Transverse colon (tissue), 4 donors: ENCODE data around the gene ARID4B. TPM values are rescaled to one million over a fixed set of nuclear protein-coding genes. Genes with fewer than 3 reads are reported as not detected.

Experiments
- DNase-seq: peaks from one replicate; pipeline ENCODE4 v3.0.0-alpha.2; 2019
- H3K27ac ChIP-seq, 4 donors: fragments of 200-600 bp; sonication (generic); 2 replicates each; pipeline ENCODE4 v1.5.1; 2016 to 2018; ENCODE audit warnings: inconsistent platforms in 4 of 4
- H3K27me3 ChIP-seq: fragments of 200-600 bp; sonication (generic); 2 replicates; pipeline ENCODE4 v1.5.1; 2017; ENCODE audit warnings: inconsistent platforms
- H3K36me3 ChIP-seq, 4 donors: fragments of 200-600 bp; sonication (generic); 2 replicates each; pipeline ENCODE4 v1.5.1; 2017 to 2019; ENCODE audit warnings: inconsistent platforms in 4 of 4
- H3K4me1 ChIP-seq, 4 donors: fragments of 200-600 bp; sonication (generic); 2 replicates each; pipeline ENCODE4 v1.5.1; 2017 to 2020; ENCODE audit warnings: inconsistent platforms in 4 of 4
- H3K4me3 ChIP-seq, 4 donors: fragments of 200-600 bp; sonication (generic); 1 replicate in 1 of 4; 2 replicates in 3 of 4; pipeline versions ENCODE4 v1.5.1 to v1.6.1; 2017 to 2019; ENCODE audit warnings: inconsistent platforms in 4 of 4
- H3K9me3 ChIP-seq, 2 donors: fragments of 200-600 bp; sonication (generic); 2 replicates each; pipeline ENCODE4 v1.5.1; 2017 to 2019; ENCODE audit warnings: inconsistent platforms in 2 of 2
- EP300 ChIP-seq: sonication (generic); formaldehyde crosslinking; IDR thresholded peaks from one replicate; pipeline ENCODE4 v1.6.1; 2017; ENCODE audit warnings: antibody characterized with exemption, low read depth
- POLR2A ChIP-seq: fragments of 450-650 bp; IDR thresholded peaks from one replicate; pipeline ENCODE4 v1.6.1; 2016; ENCODE audit warnings: antibody characterized with exemption, mild to moderate bottlenecking, moderate library complexity
- POLR2AphosphoS5 ChIP-seq, 3 donors: sonication (generic); formaldehyde crosslinking; IDR thresholded peaks; one replicate each; pipeline ENCODE4 v1.6.1; 2016; ENCODE audit warnings: antibody characterized with exemption in 3 of 3
- WGBS, 2 donors: methylation state at CpG; one replicate each; pipeline ENCODE4 v1.1.5; 2018; ENCODE audit warnings: low coverage in 1 of 2; 5-methylcytosine and 5-hydroxymethylcytosine counted together
- in situ Hi-C, 4 donors: fragments of 200-750 bp; cut with MboI; loops; one replicate each; pipeline versions ENCODE4 v1.15.0 to v1.15.1; 2017; ENCODE audit warnings: low sequenced_read_pairs in 3 of 4, low pct_ligation_motif_present in 1 of 4, low pct_unique_long_range_greater_than_20kb in 1 of 4
- intact Hi-C: fragments of 100-400 bp; cut with DNase I; formaldehyde crosslinking; loops from one replicate; pipeline ENCODE4 v1.15.1; 2023; ENCODE audit warnings: low total_unique reads
- total RNA-seq, 4 donors: library from RNA; depleted of rRNA; stranded (reverse); fragments of >200 nt; gene quantifications; one replicate each; pipeline ENCODE4 v1.1.0, GENCODE V29; 2016
- TF ChIP-seq, protein P1 (sequence below), 5 experiments: fragments of 200-600 bp in 3 of 5; fragments of 450-650 bp in 2 of 5; sonication (generic) in 3 of 5; IDR thresholded peaks; 1 replicate in 2 of 5; 2 replicates in 3 of 5; pipeline ENCODE4 v1.5.1; 2016 to 2017; ENCODE audit warnings: antibody characterized with exemption in 5 of 5, inconsistent platforms in 3 of 5, mild to moderate bottlenecking in 2 of 5, moderate library complexity in 1 of 5

ARID4B gene
- total RNA-seq, 4 donors from 2014 or later, result 9.2 to 52.0 (median 34.0) TPM

DNA sequence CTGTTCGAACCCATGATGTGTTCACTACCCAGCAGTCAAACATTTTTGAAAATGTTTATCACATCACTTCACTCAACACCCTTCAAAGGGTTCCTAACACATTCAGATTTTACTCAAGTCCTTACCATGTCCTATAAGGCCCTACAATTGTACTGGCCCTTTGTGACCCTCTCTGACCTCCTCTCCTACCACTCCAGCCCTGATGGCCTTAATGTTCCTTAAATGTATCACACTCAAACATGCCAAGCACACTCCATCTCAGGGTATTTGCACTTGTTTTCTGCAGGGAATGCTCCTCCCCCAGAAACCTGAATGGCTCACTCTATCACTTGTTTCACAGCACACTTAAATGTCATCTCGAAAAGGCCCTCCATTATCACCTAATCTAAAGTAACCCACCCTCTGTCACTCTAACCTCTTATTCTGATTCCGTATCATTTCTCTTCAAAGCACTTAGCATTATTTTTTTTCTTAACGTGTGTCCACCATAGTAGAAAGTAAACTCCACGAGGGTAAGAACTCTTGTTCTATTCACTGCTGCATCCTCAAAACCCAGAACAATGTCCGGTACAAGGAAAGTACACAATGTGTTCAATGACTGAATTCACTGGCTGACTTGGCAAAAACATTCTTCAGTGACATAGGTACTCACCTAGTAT lies 7.3 kb downstream of the ARID4B start:
- Histone ChIP-seq H3K27me3 (no peaks in the 10 kb centered on the region), H3K4me3 (no peak overlapping the region), H3K27ac (no peak overlapping the region), H3K36me3 (no peaks in the 10 kb centered on the region), H3K9me3 (no peaks in the 10 kb centered on the region), H3K4me1 (peaks cover 3 to 37% (median 15%) of the 10 kb centered on the region in 4 donors)
- TF ChIP-seq POLR2A, result no peak
- no peak for TF ChIP-seq POLR2AphosphoS5 (IDR thresholded peaks at IDR 0.05)
- TF ChIP-seq, protein P1, sequence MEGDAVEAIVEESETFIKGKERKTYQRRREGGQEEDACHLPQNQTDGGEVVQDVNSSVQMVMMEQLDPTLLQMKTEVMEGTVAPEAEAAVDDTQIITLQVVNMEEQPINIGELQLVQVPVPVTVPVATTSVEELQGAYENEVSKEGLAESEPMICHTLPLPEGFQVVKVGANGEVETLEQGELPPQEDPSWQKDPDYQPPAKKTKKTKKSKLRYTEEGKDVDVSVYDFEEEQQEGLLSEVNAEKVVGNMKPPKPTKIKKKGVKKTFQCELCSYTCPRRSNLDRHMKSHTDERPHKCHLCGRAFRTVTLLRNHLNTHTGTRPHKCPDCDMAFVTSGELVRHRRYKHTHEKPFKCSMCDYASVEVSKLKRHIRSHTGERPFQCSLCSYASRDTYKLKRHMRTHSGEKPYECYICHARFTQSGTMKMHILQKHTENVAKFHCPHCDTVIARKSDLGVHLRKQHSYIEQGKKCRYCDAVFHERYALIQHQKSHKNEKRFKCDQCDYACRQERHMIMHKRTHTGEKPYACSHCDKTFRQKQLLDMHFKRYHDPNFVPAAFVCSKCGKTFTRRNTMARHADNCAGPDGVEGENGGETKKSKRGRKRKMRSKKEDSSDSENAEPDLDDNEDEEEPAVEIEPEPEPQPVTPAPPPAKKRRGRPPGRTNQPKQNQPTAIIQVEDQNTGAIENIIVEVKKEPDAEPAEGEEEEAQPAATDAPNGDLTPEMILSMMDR (IDR thresholded peaks at IDR 0.05), result no peak
- TF ChIP-seq EP300, result no peak
- in situ Hi-C loops, result no loop called here
- WGBS, 2 donors, result 85 to 94% methylated on average over 5 to 6 of the region's 6 CpGs
- no peak for DNase-seq
- intact Hi-C loops, result loop anchor here (10.0 kb wide), 1 partner anchor 66 kb away; no protein-coding TSS in a partner anchor

DNA sequence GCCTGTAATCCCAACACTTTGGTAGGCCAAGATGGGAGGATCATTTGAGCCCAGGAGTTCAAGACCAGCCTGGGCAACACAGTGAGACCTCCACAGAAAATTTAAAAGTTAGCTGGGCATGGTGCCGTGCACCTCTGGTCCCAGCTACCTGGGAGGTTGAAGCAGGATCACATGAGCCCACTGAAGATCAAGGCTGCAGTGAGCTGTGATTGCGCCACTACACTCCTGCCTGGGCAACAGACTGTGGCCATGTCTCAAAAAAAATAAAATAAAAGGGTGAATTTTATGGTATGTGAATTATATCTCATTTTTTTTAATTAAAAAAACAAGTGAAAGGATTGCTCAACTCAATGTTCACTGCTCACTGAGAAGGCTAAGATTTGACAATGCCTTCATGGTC lies 8.7 kb downstream of the ARID4B start:
- H3K4me1 ChIP-seq, result peaks cover 0 to 34% (median 14%) of the 10 kb centered on the region in 4 donors
- H3K36me3 ChIP-seq, result no peaks in the 10 kb centered on the region
- WGBS, 2 donors, result 95% methylated on average over 2 of the region's 2 CpGs; no CpG with 5 or more reads in 1 of the 2 donors
- no peaks in the 10 kb centered on the region for H3K27me3 ChIP-seq
- TF ChIP-seq, protein P1 (IDR thresholded peaks at IDR 0.05), result no peak
- no peak for TF ChIP-seq POLR2A
- TF ChIP-seq EP300, result no peak
- TF ChIP-seq POLR2AphosphoS5 (IDR thresholded peaks at IDR 0.05), result no peak
- H3K4me3 ChIP-seq, result no peak overlapping the region
- DNase-seq, result no peak
- intact Hi-C loops, result no loop called here
- no peak overlapping the region for H3K27ac ChIP-seq
- in situ Hi-C loops, result no loop called here
- no peaks in the 10 kb centered on the region for H3K9me3 ChIP-seq

DNA sequence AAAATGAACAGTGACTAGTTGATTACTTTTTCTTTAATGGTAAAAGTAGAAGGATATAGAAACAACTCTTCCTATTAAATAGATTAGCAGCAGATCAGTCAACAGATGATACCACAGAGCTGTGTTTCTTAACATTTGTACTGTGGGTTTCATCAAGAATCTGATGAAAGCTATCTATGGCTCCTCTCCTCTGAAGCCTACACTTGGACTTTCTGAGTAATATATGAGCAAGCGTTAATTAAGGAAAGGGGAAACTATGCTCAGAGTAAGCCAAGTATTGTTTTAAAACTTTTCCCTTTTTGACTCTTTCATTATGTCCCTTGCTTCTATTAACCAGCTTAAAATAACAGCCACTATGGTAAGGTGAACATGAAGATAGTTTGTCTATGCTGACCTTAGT lies 10.8 kb downstream of the ARID4B start:
- H3K4me3 ChIP-seq, result no peak overlapping the region
- H3K27me3 ChIP-seq, result no peaks in the 10 kb centered on the region
- no peaks in the 10 kb centered on the region for H3K36me3 ChIP-seq
- TF ChIP-seq, protein P1 (IDR thresholded peaks at IDR 0.05), result no peak
- no peak for TF ChIP-seq EP300
- TF ChIP-seq POLR2AphosphoS5 (IDR thresholded peaks at IDR 0.05), result no peak
- TF ChIP-seq POLR2A, result no peak
- in situ Hi-C loops, result no loop called here
- intact Hi-C loops, result no loop called here
- DNase-seq, result no peak
- no peak overlapping the region for H3K27ac ChIP-seq
- H3K9me3 ChIP-seq, result no peaks in the 10 kb centered on the region
- WGBS, 2 donors, result 44 to 67% methylated on average over 1 of the region's 1 CpG
- H3K4me1 ChIP-seq, result peaks cover 14 to 38% (median 26%) of the 10 kb centered on the region in 4 donors

DNA sequence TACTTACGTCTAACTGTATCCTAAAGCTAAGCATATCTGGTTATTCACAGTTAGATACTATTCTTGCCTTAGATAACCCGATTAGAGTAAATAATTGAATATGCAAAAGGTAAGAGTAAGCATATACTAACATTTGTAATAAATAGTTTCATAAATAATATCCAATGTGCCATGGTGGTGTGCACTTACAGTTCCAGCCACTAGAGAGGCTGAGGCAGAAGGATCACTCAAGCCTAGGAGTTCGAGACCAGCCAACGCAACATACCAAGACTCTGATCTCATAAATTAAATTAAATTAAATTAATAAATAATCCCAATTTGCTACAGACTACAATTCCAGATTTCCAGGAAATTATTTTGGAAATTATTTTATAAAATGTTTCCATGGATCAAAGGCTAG lies 12.2 kb downstream of the ARID4B start:
- intact Hi-C loops (no loop called here), in situ Hi-C loops (no loop called here)
- DNase-seq, result no peak
- Histone ChIP-seq H3K27me3 (no peaks in the 10 kb centered on the region), H3K9me3 (no peaks in the 10 kb centered on the region), H3K36me3 (no peaks in the 10 kb centered on the region), H3K4me3 (no peak overlapping the region), H3K4me1 (peaks cover 14 to 52% (median 26%) of the 10 kb centered on the region in 4 donors), H3K27ac (no peak overlapping the region)
- WGBS, 2 donors, result 92 to 93% methylated on average over 4 of the region's 4 CpGs
- TF ChIP-seq POLR2AphosphoS5 (IDR thresholded peaks at IDR 0.05) (no peak), EP300 (no peak), POLR2A (no peak)
- TF ChIP-seq, protein P1 (IDR thresholded peaks at IDR 0.05), result no peak
